Ishikawa (cell line): ENCODE data around the gene PITPNB.

Experiments used
- CEBPB ChIP-seq: IDR thresholded peaks from 2 replicates; pipeline ENCODE4 v1.6.1; 2012
- CREB1 ChIP-seq: IDR thresholded peaks from 2 replicates; pipeline ENCODE4 v1.6.1; 2012; ENCODE audit warnings: low read depth
- EP300 ChIP-seq: IDR thresholded peaks from 2 replicates; pipeline ENCODE4 v1.6.1; 2012; ENCODE audit warnings: borderline replicate concordance
- FOXM1 ChIP-seq: IDR thresholded peaks from 2 replicates; pipeline ENCODE4 v1.6.1; 2012; ENCODE audit warnings: low read depth, borderline replicate concordance
- MAX ChIP-seq: IDR thresholded peaks from 2 replicates; pipeline ENCODE4 v1.6.1; 2012
- RAD21 ChIP-seq: IDR thresholded peaks from 2 replicates; pipeline ENCODE4 v1.6.1; 2012; ENCODE audit warnings: low read depth
- REST ChIP-seq: IDR thresholded peaks from 2 replicates; pipeline ENCODE4 v1.6.1; 2012; ENCODE audit warnings: low read depth, mild to moderate bottlenecking
- TAF1 ChIP-seq: IDR thresholded peaks from 2 replicates; pipeline ENCODE4 v1.6.1; 2012; ENCODE audit warnings: low read depth, mild to moderate bottlenecking
- TCF12 ChIP-seq: IDR thresholded peaks from 2 replicates; pipeline ENCODE4 v1.6.1; 2012; ENCODE audit warnings: low read depth
- YY1 ChIP-seq: IDR thresholded peaks from 2 replicates; pipeline ENCODE4 v1.6.1; 2012; ENCODE audit warnings: low read depth

GRCh38 chr22:27865496-27865895 lies 53.6 kb downstream of the PITPNB start:
- TF ChIP-seq CREB1: no peak
- TF ChIP-seq FOXM1: no peak
- TF ChIP-seq MAX: no peak
- TF ChIP-seq TCF12: no peak
- no peak for TF ChIP-seq EP300
- TF ChIP-seq TAF1: no peak
- no peak for TF ChIP-seq YY1
- no peak for TF ChIP-seq CEBPB
- no peak for TF ChIP-seq RAD21
- TF ChIP-seq REST: no peak
